Measurements from ENCODE around the gene DIP2C. TPM values are rescaled to one million over a fixed set of nuclear protein-coding genes. Genes with fewer than 3 reads are reported as not detected.

DIP2C gene
- total and polyA plus RNA-seq, 2 donors (not counting 1 experiment from before 2014, with no cell fraction given) = 1.3 to 1.9 TPM

- ChIA-PET POLR2A (no interaction called here), CTCF (no interaction called here)
- intact Hi-C loops (cut with micrococcal nuclease) = no loop called here
- Histone ChIP-seq H3K4me1 (ENCODE audit: control insufficient read depth in 2 of 2, insufficient read depth in 2 of 2, low read length in 2 of 2) (no peaks in the 10 kb centered on the region), H3K9me3 (ENCODE audit: control extremely low read depth in 1 of 3, control insufficient read depth in 2 of 3, insufficient read depth in 1 of 3, low read length in 2 of 3) (peaks cover 0 to 3% (median 0%) of the 10 kb centered on the region in 3 donors), H4K20me1 (ENCODE audit: control insufficient read depth, insufficient read depth, low read length, poor library complexity, severe bottlenecking) (no peaks in the 10 kb centered on the region), H3K9ac (ENCODE audit: low read length) (no peak overlapping the region), H3K4me2 (replicated peaks; ENCODE audit: low read depth, low read length, poor library complexity, severe bottlenecking) (no peak overlapping the region), H3K27ac (ENCODE audit: low read length in 2 of 2) (no peak overlapping the region), H3K79me2 (ENCODE audit: control insufficient read depth, insufficient read depth, low read length) (no peaks in the 10 kb centered on the region), H3K27me3 (replicated peaks in 1 of 4; ENCODE audit: control extremely low read depth in 1 of 4, control insufficient read depth in 3 of 4, insufficient read depth in 4 of 4, low read length in 3 of 4) (peaks cover 0 to 3% (median 0%) of the 10 kb centered on the region in 4 experiments), H3K36me3 (replicated peaks in 1 of 2; ENCODE audit: control extremely low read depth in 1 of 2, control insufficient read depth in 1 of 2, extremely low read depth in 1 of 2, insufficient read depth in 2 of 2, low read length in 1 of 2) (no peaks in the 10 kb centered on the region), H3K4me3 (ENCODE audit: control extremely low read depth in 1 of 5, extremely low read depth in 1 of 5, insufficient read depth in 1 of 5, low read depth in 2 of 5, low read length in 4 of 5) (no peak overlapping the region), H2AFZ (ENCODE audit: insufficient read depth, low read depth, low read length, poor library complexity, severe bottlenecking) (no peak overlapping the region)
- DNase-seq (no peak), ATAC-seq (ENCODE audit: low read depth) (no peak)
- H3K4me3 Mint-ChIP-seq = no peak overlapping the region
- no peaks in the 10 kb centered on the region for H3K9me3 Mint-ChIP-seq (ENCODE audit: insufficient read depth)
- H3K27ac Mint-ChIP-seq = no peak overlapping the region
- H3K27me3 Mint-ChIP-seq = no peaks in the 10 kb centered on the region
- no peak for TF ChIP-seq EZH2 (IDR thresholded peaks at IDR 0.05; ENCODE audit: borderline replicate concordance, insufficient read depth, low read depth, low read length, poor library complexity, severe bottlenecking)
- TF ChIP-seq CTCF (IDR thresholded peaks at IDR 0.05) = no peak
- 80% methylated on average over 5 of the region's 6 CpGs for WGBS (ENCODE audit: insufficient coverage)
- H3K4me1 Mint-ChIP-seq = no peaks in the 10 kb centered on the region
These were observed 108.7 kb downstream of the DIP2C start for GRCh38 chr10:580778-581177.

- TF ChIP-seq CTCF (IDR thresholded peaks at IDR 0.05) (no peak), EZH2 (IDR thresholded peaks at IDR 0.05; ENCODE audit: borderline replicate concordance, insufficient read depth, low read depth, low read length, poor library complexity, severe bottlenecking) (no peak)
- no peak for ATAC-seq (ENCODE audit: low read depth)
- Histone ChIP-seq H3K9me3 (ENCODE audit: control extremely low read depth in 1 of 3, control insufficient read depth in 2 of 3, insufficient read depth in 1 of 3, low read length in 2 of 3) (peaks cover 0 to 3% (median 2%) of the 10 kb centered on the region in 3 donors), H3K4me1 (ENCODE audit: control insufficient read depth in 2 of 2, insufficient read depth in 2 of 2, low read length in 2 of 2) (no peaks in the 10 kb centered on the region), H2AFZ (ENCODE audit: insufficient read depth, low read depth, low read length, poor library complexity, severe bottlenecking) (no peak overlapping the region), H3K4me3 (ENCODE audit: control extremely low read depth in 1 of 5, extremely low read depth in 1 of 5, insufficient read depth in 1 of 5, low read depth in 2 of 5, low read length in 4 of 5) (no peak overlapping the region), H3K27ac (ENCODE audit: low read length in 2 of 2) (no peak overlapping the region), H3K9ac (ENCODE audit: low read length) (no peak overlapping the region), H3K36me3 (replicated peaks in 1 of 2; ENCODE audit: control extremely low read depth in 1 of 2, control insufficient read depth in 1 of 2, extremely low read depth in 1 of 2, insufficient read depth in 2 of 2, low read length in 1 of 2) (no peaks in the 10 kb centered on the region), H3K79me2 (ENCODE audit: control insufficient read depth, insufficient read depth, low read length) (no peaks in the 10 kb centered on the region), H4K20me1 (ENCODE audit: control insufficient read depth, insufficient read depth, low read length, poor library complexity, severe bottlenecking) (no peaks in the 10 kb centered on the region), H3K4me2 (replicated peaks; ENCODE audit: low read depth, low read length, poor library complexity, severe bottlenecking) (no peak overlapping the region), H3K27me3 (replicated peaks in 1 of 4; ENCODE audit: control extremely low read depth in 1 of 4, control insufficient read depth in 3 of 4, insufficient read depth in 4 of 4, low read length in 3 of 4) (no peaks in the 10 kb centered on the region)
- Mint-ChIP-seq H3K27ac (no peak overlapping the region), H3K4me1 (no peaks in the 10 kb centered on the region), H3K27me3 (peaks cover 24% of the 10 kb centered on the region), H3K4me3 (no peak overlapping the region), H3K9me3 (ENCODE audit: insufficient read depth) (no peaks in the 10 kb centered on the region)
- ChIA-PET CTCF (no interaction called here), POLR2A (no interaction called here)
- WGBS (ENCODE audit: insufficient coverage) = over 99% methylated on average over 9 of the region's 10 CpGs
- intact Hi-C loops (cut with micrococcal nuclease) = no loop called here
- no peak for DNase-seq
These were observed 113.4 kb downstream of the DIP2C start for GRCh38 chr10:576130-576465.
